ENCODE data around the gene KIF12.

The KIF12 gene

DNA sequence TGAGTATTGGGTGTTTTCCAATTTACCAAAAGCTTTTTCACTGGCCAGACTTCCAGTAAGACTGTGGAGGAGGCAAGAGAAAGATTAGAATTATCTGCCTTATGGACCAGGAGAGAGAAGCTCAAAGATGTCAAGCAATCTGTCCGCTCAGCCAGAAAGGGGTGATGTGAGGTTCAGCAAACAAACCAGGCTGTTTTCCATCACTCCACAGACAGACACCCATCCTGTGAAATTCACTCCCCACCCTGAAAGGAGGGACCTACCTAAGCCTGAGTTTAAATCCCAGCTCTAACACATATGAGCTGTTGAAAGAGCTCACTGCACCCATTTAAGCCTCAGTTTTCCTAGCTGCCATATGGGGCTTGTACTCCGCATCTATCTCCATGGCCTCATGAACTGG is 41.3 kb upstream of the KIF12 start:
- TF ChIP-seq CTCF (conservative IDR thresholded peaks at IDR 0.05; ENCODE audit: low read depth): no peak
- H3K27ac ChIP-seq: no peak overlapping the region
- POLR2A ChIA-PET (ENCODE audit: low non-redundant PET): no interaction called here
- CTCF ChIA-PET: interaction anchor here (0.6 to 2.7 kb wide), 6 partner anchors 15 to 483 kb away, joined by 3 to 16 read pairs (median 4); partner anchors contain the start of gene COL27A1
- no peak for DNase-seq (ENCODE audit: low spot score)

- ChIA-PET POLR2A (ENCODE audit: low non-redundant PET) (no interaction called here), CTCF (interaction anchor here (0.6 to 1.8 kb wide), 4 partner anchors 31 to 348 kb away, joined by 3 to 7 read pairs (median 3); no protein-coding TSS in a partner anchor)
- no peak for DNase-seq (ENCODE audit: low spot score)
- no peak for TF ChIP-seq CTCF (conservative IDR thresholded peaks at IDR 0.05; ENCODE audit: low read depth)
- no peak overlapping the region for H3K27ac ChIP-seq
These were observed 40.0 kb upstream of the KIF12 start for GRCh38 chr9:114139071-114139470.

DNA sequence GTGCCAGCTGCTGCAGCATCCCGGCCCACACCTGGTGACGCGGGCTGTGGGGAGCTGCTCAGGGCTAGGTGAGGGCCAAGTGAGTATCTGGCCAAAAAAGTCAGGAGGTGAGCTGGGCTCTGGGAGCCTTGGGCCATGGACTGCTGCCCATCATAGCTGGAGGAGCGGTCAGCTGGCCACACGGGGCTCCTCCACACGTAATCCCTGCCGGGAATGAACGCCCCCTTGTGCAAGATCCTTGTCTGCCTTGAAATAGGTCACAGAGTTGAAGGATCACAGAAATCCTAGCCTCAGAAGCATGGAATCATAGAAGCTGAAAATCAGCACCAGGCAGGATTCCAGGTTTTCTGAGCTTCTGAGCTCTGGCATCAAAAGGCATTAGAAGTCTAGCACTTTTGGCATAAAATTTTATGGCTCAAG is 39.5 kb upstream of the KIF12 start:
- TF ChIP-seq CTCF (conservative IDR thresholded peaks at IDR 0.05; ENCODE audit: low read depth): no peak
- no peak overlapping the region for H3K27ac ChIP-seq
- DNase-seq (ENCODE audit: low spot score): no peak
- POLR2A ChIA-PET (ENCODE audit: low non-redundant PET): no interaction called here
- CTCF ChIA-PET: interaction anchor here (0.8 to 1.8 kb wide), 3 partner anchors 31 to 348 kb away, joined by 3 to 7 read pairs (median 3); no protein-coding TSS in a partner anchor

DNA sequence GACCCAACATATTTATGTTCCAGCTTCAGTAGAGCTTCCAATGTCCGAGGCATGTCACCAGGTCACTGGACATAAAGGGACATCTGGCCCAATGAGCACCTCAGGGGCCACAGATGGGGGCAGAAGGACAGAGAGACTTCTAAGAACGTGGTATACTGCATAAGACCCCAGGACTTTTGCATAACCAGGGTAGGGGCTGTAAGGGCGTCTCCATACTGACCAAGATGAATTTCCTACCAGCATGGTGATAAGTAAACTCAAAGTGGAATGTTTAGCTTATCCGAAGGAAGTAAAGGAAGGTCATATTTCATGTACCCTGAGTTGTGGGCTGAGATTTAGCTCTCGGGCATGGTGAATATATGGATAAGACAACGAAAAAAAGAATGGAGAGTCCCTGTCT is 38.7 kb upstream of the KIF12 start:
- H3K27ac ChIP-seq: no peak overlapping the region
- ChIA-PET POLR2A (ENCODE audit: low non-redundant PET) (no interaction called here), CTCF (interaction anchor here (1.8 kb wide), 1 partner anchor 30 kb away, joined by 7 read pairs; no protein-coding TSS in a partner anchor)
- TF ChIP-seq CTCF (conservative IDR thresholded peaks at IDR 0.05; ENCODE audit: low read depth): no peak
- DNase-seq (ENCODE audit: low spot score): no peak

GRCh38 chr9:114134827-114135396 is 35.8 kb upstream of the KIF12 start:
- DNase-seq (ENCODE audit: low spot score): no peak
- no peak overlapping the region for H3K27ac ChIP-seq
- ChIA-PET POLR2A (ENCODE audit: low non-redundant PET) (no interaction called here), CTCF (interaction anchor here (0.9 to 1.3 kb wide), 5 partner anchors 20 to 535 kb away, joined by 3 to 5 read pairs (median 4); partner anchors contain the start of gene COL27A1)
- no peak for TF ChIP-seq CTCF (conservative IDR thresholded peaks at IDR 0.05; ENCODE audit: low read depth)

DNA sequence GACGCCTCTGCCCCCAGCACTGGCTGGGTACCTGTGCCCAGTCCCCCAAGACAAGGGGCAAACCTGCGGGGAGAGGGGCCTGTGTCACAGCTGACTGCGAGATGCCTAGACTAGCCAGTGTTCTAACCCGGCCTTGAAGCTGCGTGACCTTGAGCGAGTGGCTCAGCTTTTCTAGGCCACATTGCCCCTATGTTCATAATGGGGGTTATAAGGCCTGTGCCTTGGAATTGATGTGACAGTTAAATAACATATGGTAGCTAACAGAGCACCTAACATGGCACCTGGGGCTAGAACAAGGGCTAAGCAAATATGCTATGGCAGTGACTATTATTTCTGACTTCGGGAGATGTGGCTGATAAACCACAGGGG is 33.4 kb upstream of the KIF12 start:
- no peak overlapping the region for H3K27ac ChIP-seq
- no peak for DNase-seq (ENCODE audit: low spot score)
- ChIA-PET POLR2A (ENCODE audit: low non-redundant PET) (no interaction called here), CTCF (interaction anchor here (0.6 to 1.6 kb wide), 4 partner anchors 41 to 171 kb away, joined by 3 to 6 read pairs (median 4); no protein-coding TSS in a partner anchor)
- TF ChIP-seq CTCF (conservative IDR thresholded peaks at IDR 0.05; ENCODE audit: low read depth): no peak

Data from RWPE1 (cell line).